ENCODE measurements around the gene NAGS. TPM values are rescaled to one million over a fixed set of nuclear protein-coding genes. Genes with fewer than 3 reads are reported as not detected.

Gene NAGS
- total RNA-seq, result 14.7 and 16.6 TPM in 2 replicates

DNA sequence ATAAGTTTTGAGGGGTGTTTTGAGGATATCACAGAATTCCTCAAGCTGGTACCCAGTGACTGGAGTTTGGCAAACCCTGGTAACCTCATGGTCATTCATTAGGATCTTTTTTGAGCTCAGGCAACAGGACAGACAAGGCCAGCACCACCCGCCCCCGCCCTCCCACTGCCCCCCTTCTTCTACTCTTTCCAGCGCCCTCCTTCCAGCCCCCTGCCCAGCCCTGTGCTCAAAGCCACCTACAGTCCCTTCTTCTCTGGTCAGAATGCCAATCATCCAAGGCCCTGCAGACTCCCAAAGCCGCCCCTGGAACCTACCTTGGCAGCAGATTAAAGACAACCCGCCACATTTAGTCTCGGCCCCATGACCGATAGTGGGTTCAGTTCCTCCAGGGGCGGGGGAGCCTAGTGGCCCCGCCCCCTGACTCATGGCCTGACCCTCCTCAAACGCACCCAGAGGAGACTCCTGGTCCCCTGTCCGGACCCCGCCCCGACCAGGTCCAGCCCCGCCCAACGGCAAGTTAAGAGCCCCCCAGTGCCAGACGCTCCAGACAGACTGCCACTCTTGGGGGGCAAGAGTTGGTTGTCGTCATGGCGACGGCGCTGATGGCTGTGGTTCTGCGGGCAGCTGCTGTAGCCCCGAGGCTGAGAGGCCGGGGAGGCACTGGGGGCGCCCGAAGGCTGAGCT lies at the start of gene NAGS:
Gene NAGS (plus strand): TSS at position 546 of the 684 bp plus-strand sequence. CDS start 42 bp downstream, at position 588.

GRCh38 chr17:44014437-44015172 lies 10.2 kb downstream of the NAGS start, which contains the start of gene TMEM101:
TMEM101 (minus strand) TSS chr17:44014963; CDS start chr17:44014952, 11 bp downstream.

Other genes with a start within 250 kb of the NAGS start
- gene SOST, start 245.8 kb upstream of the NAGS start, total RNA-seq, result not detected in 2 replicates
- 16.6 and 18.0 TPM in 2 replicates for gene DUSP3, start 225.6 kb upstream of the NAGS start, total RNA-seq
- gene CFAP97D1, start 224.2 kb upstream of the NAGS start, total RNA-seq, result not detected in 2 replicates
- 4.2 and 4.7 TPM in 2 replicates for gene MPP3, start 171.5 kb upstream of the NAGS start, total RNA-seq
- gene CD300LG, start 157.4 kb upstream of the NAGS start, total RNA-seq, result not detected in 2 replicates
- gene MPP2, start 97.1 kb upstream of the NAGS start, total RNA-seq, result 1.6 and 2.9 TPM in 2 replicates
- not detected in 2 replicates for gene PPY, start 62.1 kb upstream of the NAGS start, total RNA-seq
- 0.45 and 0.50 TPM in 2 replicates for gene PYY, start 50.7 kb upstream of the NAGS start, total RNA-seq
- 65.7 and 66.2 TPM in 2 replicates for gene TMEM101, start 10.3 kb downstream of the NAGS start, total RNA-seq
- gene LSM12, start 62.0 kb downstream of the NAGS start, total RNA-seq, result 43.7 and 45.0 TPM in 2 replicates
- 70.8 and 73.0 TPM in 2 replicates for gene G6PC3, start 66.1 kb downstream of the NAGS start, total RNA-seq
- 40.1 and 50.8 TPM in 2 replicates for gene HDAC5, start 119.0 kb downstream of the NAGS start, total RNA-seq
- gene HROB, start 137.3 kb downstream of the NAGS start, total RNA-seq, result 8.3 and 8.4 TPM in 2 replicates
- gene ASB16, start 166.1 kb downstream of the NAGS start, total RNA-seq, result under 0.01 TPM in 1 of 2 replicates, not detected in the other
- 24.0 and 27.5 TPM in 2 replicates for gene TMUB2, start 182.3 kb downstream of the NAGS start, total RNA-seq
- gene ATXN7L3, start 195.3 kb downstream of the NAGS start, total RNA-seq, result 41.5 and 44.9 TPM in 2 replicates
- 34.6 and 38.8 TPM in 2 replicates for gene UBTF, start 215.1 kb downstream of the NAGS start, total RNA-seq